WI38 (cell line): Measurements from ENCODE around the gene FER.

Experiments used
- H3K4me3 ChIP-seq: 2 replicates; pipeline ENCODE4 v1.5.1; 2011; ENCODE audit warnings: low read depth, mild to moderate bottlenecking, control low read depth, low read length
- TF ChIP-seq, protein P1 (sequence below): IDR thresholded peaks from 2 replicates; pipeline ENCODE4 v1.5.1; 2012; ENCODE audit warnings: low read depth, mild to moderate bottlenecking, control low read depth, low read length

The FER gene

GRCh38 chr5:109199799-109200620 is 452.3 kb downstream of the FER start:
- TF ChIP-seq, protein P1, sequence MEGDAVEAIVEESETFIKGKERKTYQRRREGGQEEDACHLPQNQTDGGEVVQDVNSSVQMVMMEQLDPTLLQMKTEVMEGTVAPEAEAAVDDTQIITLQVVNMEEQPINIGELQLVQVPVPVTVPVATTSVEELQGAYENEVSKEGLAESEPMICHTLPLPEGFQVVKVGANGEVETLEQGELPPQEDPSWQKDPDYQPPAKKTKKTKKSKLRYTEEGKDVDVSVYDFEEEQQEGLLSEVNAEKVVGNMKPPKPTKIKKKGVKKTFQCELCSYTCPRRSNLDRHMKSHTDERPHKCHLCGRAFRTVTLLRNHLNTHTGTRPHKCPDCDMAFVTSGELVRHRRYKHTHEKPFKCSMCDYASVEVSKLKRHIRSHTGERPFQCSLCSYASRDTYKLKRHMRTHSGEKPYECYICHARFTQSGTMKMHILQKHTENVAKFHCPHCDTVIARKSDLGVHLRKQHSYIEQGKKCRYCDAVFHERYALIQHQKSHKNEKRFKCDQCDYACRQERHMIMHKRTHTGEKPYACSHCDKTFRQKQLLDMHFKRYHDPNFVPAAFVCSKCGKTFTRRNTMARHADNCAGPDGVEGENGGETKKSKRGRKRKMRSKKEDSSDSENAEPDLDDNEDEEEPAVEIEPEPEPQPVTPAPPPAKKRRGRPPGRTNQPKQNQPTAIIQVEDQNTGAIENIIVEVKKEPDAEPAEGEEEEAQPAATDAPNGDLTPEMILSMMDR, result no peak
- H3K4me3 ChIP-seq, result no peak overlapping the region

DNA sequence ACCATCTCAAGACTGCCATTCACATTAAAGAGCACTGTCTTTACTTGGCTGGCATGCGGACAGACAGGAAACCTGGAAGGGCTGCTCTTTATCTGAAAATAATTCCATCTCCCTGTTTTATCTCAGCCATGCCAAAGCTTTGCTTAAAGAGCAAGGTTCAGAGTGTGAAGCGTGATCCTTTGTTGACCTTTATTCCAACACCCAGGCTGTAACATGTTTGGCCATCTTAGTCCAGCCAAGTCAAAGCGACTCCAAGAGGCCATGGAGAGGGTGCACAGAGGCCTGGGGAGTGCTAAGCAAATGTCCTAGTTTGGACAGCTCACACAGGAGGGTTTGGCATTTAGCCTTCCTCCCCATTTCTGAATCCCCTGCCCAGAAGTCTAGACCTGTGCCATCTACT is 467.3 kb downstream of the FER start:
- H3K4me3 ChIP-seq, result no peak overlapping the region
- TF ChIP-seq, protein P1, result no peak

DNA sequence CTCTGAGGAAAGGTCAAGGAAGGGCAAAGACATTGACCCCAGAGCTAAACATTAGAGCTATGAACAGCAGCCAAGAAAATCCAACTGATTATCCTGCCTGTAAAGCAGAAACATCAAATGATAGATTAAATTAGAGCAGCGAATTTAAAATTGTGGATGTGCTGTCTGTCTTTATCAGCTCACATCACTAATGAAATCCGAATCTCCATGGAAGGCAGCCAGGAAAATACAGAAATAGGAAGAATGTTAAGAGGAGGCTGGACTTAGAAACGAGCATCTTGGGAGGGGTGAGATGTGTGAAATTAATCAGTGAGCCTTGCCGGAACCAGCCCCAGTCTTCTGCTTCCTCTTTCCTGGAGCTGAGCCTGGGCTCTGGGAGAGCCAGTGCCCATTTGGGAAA is 471.1 kb downstream of the FER start:
- TF ChIP-seq, protein P1, result no peak

GRCh38 chr5:109223531-109223930 is 475.8 kb downstream of the FER start:
- TF ChIP-seq, protein P1, result no peak
- H3K4me3 ChIP-seq, result no peak overlapping the region

More for the DNA sequence above, 471.1 kb downstream of the FER start:
- H3K4me3 ChIP-seq, result no peak overlapping the region

- TF ChIP-seq, protein P1, result no peak
- H3K4me3 ChIP-seq, result no peak overlapping the region
Measured at GRCh38 chr5:109224276-109224882, 476.7 kb downstream of the FER start.

DNA sequence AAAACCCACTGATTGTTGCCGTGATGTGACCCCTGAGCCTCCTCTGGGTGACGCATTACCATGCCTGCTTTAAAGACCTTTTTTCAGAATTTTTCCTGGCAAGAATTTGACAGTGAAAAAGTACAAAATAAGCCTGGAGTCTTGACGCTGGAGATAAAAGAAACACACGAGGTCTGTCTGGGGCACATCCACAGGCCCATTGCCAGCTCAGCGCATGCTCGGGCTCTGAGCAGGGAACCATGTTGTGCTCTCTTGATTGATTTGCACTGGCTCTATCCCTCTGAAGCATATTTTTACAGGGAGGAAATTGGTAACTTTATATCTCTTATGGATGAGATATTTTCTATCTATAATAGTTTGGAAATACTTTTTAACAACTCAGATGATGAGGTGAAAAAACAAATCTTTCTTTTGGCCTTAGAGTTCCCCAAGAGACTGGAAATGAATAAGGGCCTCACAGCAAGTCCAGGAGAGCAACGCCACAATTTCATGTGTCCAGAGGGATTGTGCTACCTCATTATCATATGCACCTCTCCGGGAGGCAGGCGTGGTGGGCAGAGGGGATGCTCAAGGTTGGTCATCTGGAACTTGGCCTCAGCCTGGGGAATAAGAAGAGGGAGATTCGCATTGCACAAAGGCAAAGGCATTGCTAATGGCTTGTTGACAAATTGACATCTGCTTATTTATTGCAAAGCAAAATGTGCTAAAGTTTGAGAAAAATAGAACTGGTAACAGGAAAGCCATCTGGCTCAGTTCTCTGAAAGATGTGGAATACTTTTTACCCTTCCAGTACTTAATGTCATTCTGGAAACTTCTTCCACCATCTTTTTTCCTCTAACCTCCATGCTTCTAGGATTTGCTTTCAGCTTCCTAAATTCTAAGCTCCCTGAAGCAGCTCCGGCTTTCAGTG is 478.3 kb downstream of the FER start:
- no peak overlapping the region for H3K4me3 ChIP-seq
- TF ChIP-seq, protein P1, result no peak
